GM23248 (cell line): ENCODE data around the gene RAB24. TPM values are rescaled to one million over a fixed set of nuclear protein-coding genes. Genes with fewer than 3 reads are reported as not detected.

Experiments used
- DNase-seq: peaks from one replicate; pipeline ENCODE4 v3.0.0-alpha.2; 2015
- H2AFZ ChIP-seq: fragments of 200-600 bp; sonication (generic); 2 replicates; pipeline ENCODE4 v1.6.1; 2016; ENCODE audit warnings: antibody characterized with exemption
- H3F3A ChIP-seq: fragments of 200-600 bp; sonication (generic); 2 replicates; pipeline ENCODE4 v1.6.1; 2016; ENCODE audit warnings: mild to moderate bottlenecking, antibody characterized with exemption, mixed run types; ENCODE audit not compliant: insufficient read depth
- H3K27ac ChIP-seq: fragments of 200-600 bp; sonication (generic); 2 replicates; pipeline ENCODE4 v1.5.1; 2016; ENCODE audit warnings: mild to moderate bottlenecking
- H3K27me3 ChIP-seq: fragments of 200-600 bp; sonication (generic); replicated peaks from 2 replicates; pipeline ENCODE4 v1.6.1; 2016; ENCODE audit warnings: mild to moderate bottlenecking; ENCODE audit not compliant: insufficient read depth
- H3K36me3 ChIP-seq: fragments of 200-600 bp; sonication (generic); 2 replicates; pipeline ENCODE4 v1.6.1; 2016; ENCODE audit warnings: low read depth, mild to moderate bottlenecking
- H3K4me1 ChIP-seq: fragments of 200-600 bp; sonication (generic); 2 replicates; pipeline ENCODE4 v1.6.1; 2016; ENCODE audit warnings: mild to moderate bottlenecking; ENCODE audit not compliant: insufficient read depth
- H3K4me2 ChIP-seq: fragments of 200-600 bp; sonication (generic); one replicate; pipeline ENCODE4 v1.6.1; 2016; ENCODE audit warnings: mild to moderate bottlenecking; ENCODE audit not compliant: unreplicated experiment
- H3K4me3 ChIP-seq: fragments of 200-600 bp; sonication (generic); 2 replicates; pipeline ENCODE4 v1.5.1; 2016; ENCODE audit warnings: mild to moderate bottlenecking
- H3K79me2 ChIP-seq: fragments of 200-600 bp; sonication (generic); 2 replicates; pipeline ENCODE4 v1.6.1; 2016; ENCODE audit warnings: mild to moderate bottlenecking; ENCODE audit not compliant: insufficient read depth
- H3K9ac ChIP-seq: fragments of 200-600 bp; sonication (generic); 2 replicates; pipeline ENCODE4 v1.6.1; 2016; ENCODE audit warnings: mild to moderate bottlenecking
- H3K9me2 ChIP-seq: fragments of 200-600 bp; sonication (generic); 2 replicates; pipeline ENCODE4 v1.6.1; 2016; ENCODE audit warnings: mixed run types, mild to moderate bottlenecking, moderate library complexity; ENCODE audit not compliant: insufficient read depth
- H3K9me3 ChIP-seq: fragments of 200-600 bp; sonication (generic); one replicate; pipeline ENCODE4 v1.6.1; 2017; ENCODE audit warnings: low read depth
- H4K20me1 ChIP-seq: fragments of 200-600 bp; sonication (generic); 2 replicates; pipeline ENCODE4 v1.6.0; 2016; ENCODE audit not compliant: insufficient read depth
- EZH2 ChIP-seq: fragments of 200-600 bp; sonication (generic); IDR thresholded peaks from 2 replicates; pipeline ENCODE4 v1.6.1; 2018; ENCODE audit warnings: antibody characterized with exemption, mild to moderate bottlenecking; ENCODE audit not compliant: insufficient read depth, poor library complexity, severe bottlenecking
- EZH2phosphoT487 ChIP-seq: fragments of 200-600 bp; sonication (generic); IDR thresholded peaks from 2 replicates; pipeline ENCODE4 v1.6.1; 2018; ENCODE audit warnings: antibody characterized with exemption, moderate library complexity, mild to moderate bottlenecking, low read depth; ENCODE audit not compliant: insufficient read depth
- WGBS, 2 experiments: methylation state at CpG; one replicate each; pipeline ENCODE4 v1.1.6; 2015 to 2017; ENCODE audit warnings: low lambda C conversion rate in 2 of 2, low coverage in 1 of 2; ENCODE audit errors: missing lambda C conversion rate in 2 of 2; 5-methylcytosine and 5-hydroxymethylcytosine counted together
- in situ Hi-C: fragments of 300-500 bp; cut with MboI; formaldehyde crosslinking; loops from 2 replicates; pipeline ENCODE4 v1.15.0; 2020
- polyA plus RNA-seq: library from polyadenylated mRNA; unstranded; fragments of >200 nt; fragmentation: Nextera tagmentation; extraction: Ambion mirVana; gene quantifications from 2 replicates; pipeline ENCODE4 v1.2.1, GENCODE V29; 2016
- total RNA-seq: library from RNA; depleted of rRNA; stranded (reverse); fragments of >200 nt; shearing (Covaris generic); gene quantifications from 2 replicates; pipeline ENCODE4 v1.2.3, GENCODE V29; 2014

Gene RAB24
- total and polyA plus RNA-seq, 2 experiments from 2014 or later, result 28.9 to 31.5 TPM

DNA sequence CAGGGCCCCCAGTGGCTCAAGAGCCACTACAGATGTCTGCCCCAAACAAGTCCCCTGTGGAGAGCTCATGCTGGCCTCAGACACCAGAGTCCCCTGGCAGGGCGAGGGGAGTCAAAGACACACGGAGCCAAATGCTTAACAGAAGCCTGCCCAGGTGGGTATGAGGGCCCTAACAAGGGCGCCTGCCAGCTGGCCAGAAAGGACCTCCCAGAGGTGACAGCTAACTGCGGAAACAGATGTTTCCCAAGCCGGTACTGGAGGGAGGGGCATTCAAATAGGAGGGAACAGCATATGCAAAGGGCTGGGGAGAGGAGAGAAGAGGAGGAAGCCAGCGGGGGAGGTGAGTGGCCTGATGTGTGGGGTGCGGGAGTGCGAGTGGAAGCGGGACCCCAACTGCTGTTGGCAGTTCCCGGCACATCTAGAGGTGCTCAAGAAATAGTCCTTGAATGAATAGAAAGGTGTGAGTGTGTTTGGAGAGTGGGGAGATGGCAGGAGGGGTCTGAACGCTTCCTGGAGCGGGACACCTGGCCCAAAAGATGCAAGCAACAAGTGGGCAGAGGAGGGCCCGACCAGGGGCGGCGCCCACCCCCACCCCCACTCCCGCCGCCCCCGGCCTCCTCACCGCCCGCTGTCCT is 7.4 kb upstream of the RAB24 start:
- H3K9me2 ChIP-seq, result no peaks in the 10 kb centered on the region
- peaks cover 35% of the 10 kb centered on the region for H3K79me2 ChIP-seq
- peaks cover 3% of the 10 kb centered on the region; the same call in 1 of the 2 replicates for H3K4me1 ChIP-seq
- DNase-seq, result peak; percentile 16
- no peak overlapping the region for H3K27ac ChIP-seq
- no peak overlapping the region for H2AFZ ChIP-seq
- WGBS, 2 experiments, result 41 to 50% methylated on average over 11 to 16 of the region's 20 CpGs
- peak overlapping the region; percentile 79 for H3K9ac ChIP-seq
- H3K9me3 ChIP-seq, result no peaks in the 10 kb centered on the region
- in situ Hi-C loops, result no loop called here
- H3F3A ChIP-seq, result peaks cover under 1% of the 10 kb centered on the region; the same call in 1 of the 2 replicates
- TF ChIP-seq EZH2phosphoT487, result no peak
- TF ChIP-seq EZH2, result no peak
- H3K4me2 ChIP-seq, result peak overlapping the region; percentile 98
- H4K20me1 ChIP-seq, result no peaks in the 10 kb centered on the region
- H3K4me3 ChIP-seq, result peak overlapping the region; percentile 79
- H3K36me3 ChIP-seq, result no peaks in the 10 kb centered on the region; the same call in 1 of the 2 replicates
- H3K27me3 ChIP-seq, result no peaks in the 10 kb centered on the region

DNA sequence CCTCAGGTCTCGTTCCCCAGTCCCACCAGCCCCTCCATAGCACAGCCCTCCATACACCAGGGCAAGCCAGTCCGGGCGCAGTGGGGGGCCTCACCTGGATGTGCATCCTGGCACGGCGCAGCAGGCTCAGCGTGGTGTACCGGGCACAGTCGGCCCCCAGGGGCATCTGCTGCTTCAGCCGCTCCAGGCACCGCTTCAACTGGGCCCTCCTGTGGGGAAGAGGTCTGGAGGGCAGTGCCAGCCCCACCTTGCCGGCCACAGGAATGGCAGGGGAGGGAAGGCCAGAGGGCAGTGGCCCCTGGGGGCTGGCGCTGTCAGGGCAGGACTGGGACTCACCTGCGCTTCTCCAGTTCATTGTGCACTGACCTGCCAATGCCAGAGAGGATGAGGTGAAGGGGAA is 6.8 kb upstream of the RAB24 start:
- Histone ChIP-seq H3K27ac (no peak overlapping the region), H3K4me2 (peak overlapping the region; percentile 65), H3K9me2 (no peaks in the 10 kb centered on the region), H3K9ac (no peak overlapping the region), H3K4me3 (peak overlapping the region; percentile 79), H3K36me3 (no peaks in the 10 kb centered on the region; the same call in 1 of the 2 replicates), H3F3A (peaks cover 4% of the 10 kb centered on the region), H3K9me3 (no peaks in the 10 kb centered on the region), H3K79me2 (peaks cover 41% of the 10 kb centered on the region), H2AFZ (no peak overlapping the region), H3K4me1 (peaks cover 8% of the 10 kb centered on the region; the same call in 1 of the 2 replicates), H3K27me3 (no peaks in the 10 kb centered on the region), H4K20me1 (no peaks in the 10 kb centered on the region)
- TF ChIP-seq EZH2, result no peak
- no peak for TF ChIP-seq EZH2phosphoT487
- 87% methylated on average over 10 to 12 of the region's 13 CpGs for WGBS, 2 experiments
- DNase-seq, result no peak
- in situ Hi-C loops, result no loop called here

DNA sequence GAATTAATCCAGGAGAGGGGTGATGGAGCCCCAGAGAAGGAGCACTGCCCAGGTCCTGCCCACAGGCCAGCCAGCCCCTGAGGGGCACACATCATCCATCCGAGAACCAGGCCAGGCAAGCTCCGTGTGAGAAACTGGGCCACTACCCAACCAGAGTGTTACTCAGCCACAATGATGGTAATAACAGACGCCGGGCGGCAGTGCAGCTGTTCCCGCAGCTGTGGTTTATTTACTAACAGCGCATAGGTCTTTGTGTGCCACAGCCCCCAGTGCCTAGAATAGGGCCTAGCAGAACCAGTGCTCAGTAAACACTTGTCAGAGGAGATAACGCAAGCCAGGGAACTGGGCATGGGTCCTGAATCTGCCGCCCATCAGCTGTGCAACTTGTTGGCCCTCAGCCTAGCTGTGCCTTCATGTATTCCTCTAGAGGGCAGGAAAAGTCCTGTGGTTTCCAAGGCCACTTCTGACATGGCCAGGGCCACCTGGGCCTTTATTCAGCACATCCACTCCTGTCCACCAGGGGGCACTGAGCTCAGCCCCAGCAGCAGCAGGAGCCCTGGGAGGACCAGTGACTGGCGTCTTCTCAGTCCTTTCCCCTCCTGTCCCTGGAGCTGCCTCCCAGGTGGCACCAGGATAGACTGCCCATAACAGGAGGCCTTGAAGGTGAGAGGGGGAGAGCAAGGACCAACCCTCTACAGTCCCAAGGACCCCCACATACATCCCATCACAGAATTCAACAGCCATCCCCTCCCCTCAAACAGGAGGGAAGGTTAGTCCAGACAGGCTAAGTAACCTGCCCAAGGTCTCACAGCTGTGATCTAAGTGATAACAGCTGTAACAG is 6.1 kb upstream of the RAB24 start:
- DNase-seq, result peak; percentile 72
- Histone ChIP-seq H3K4me1 (peaks cover 15% of the 10 kb centered on the region), H3K4me2 (no peak overlapping the region), H3K79me2 (peaks cover 48% of the 10 kb centered on the region), H3K9me2 (no peaks in the 10 kb centered on the region), H3K9me3 (no peaks in the 10 kb centered on the region), H2AFZ (no peak overlapping the region), H3K9ac (no peak overlapping the region), H3K27me3 (no peaks in the 10 kb centered on the region), H3K36me3 (no peaks in the 10 kb centered on the region; the same call in 1 of the 2 replicates), H3F3A (peaks cover 6% of the 10 kb centered on the region), H3K4me3 (no peak overlapping the region), H4K20me1 (no peaks in the 10 kb centered on the region), H3K27ac (no peak overlapping the region)
- 46 to 55% methylated on average over 10 of the region's 10 CpGs for WGBS, 2 experiments
- in situ Hi-C loops, result no loop called here
- no peak for TF ChIP-seq EZH2
- no peak for TF ChIP-seq EZH2phosphoT487

DNA sequence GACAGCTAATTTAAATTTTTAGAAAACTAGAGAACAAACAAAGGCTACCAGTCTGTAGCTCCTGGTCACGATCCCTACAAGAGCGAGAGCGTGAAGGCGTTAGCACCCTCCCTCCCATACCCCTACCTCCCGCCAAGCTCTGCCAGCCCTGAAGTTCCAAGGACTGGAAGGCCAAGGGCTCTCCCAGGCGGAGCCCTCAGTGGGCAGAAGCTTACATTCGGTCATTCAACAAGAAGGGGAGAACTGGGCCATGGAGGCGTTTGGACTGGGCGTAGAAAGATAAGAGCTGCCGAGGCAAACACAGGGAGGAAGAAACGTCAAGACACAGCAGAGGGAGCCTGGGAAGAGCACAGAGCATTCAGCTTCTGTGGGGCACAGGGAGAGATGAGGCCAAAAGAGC is 5.2 kb upstream of the RAB24 start:
- H3K9me2 ChIP-seq, result no peaks in the 10 kb centered on the region
- no peaks in the 10 kb centered on the region for H4K20me1 ChIP-seq
- 83 to 87% methylated on average over 10 to 11 of the region's 11 CpGs for WGBS, 2 experiments
- H3K4me2 ChIP-seq, result no peak overlapping the region
- peaks cover 15% of the 10 kb centered on the region for H3K4me1 ChIP-seq
- no peak overlapping the region for H3K27ac ChIP-seq
- H3K79me2 ChIP-seq, result peaks cover 56% of the 10 kb centered on the region
- TF ChIP-seq EZH2phosphoT487 (no peak), EZH2 (no peak)
- peaks cover 6% of the 10 kb centered on the region for H3F3A ChIP-seq
- H2AFZ ChIP-seq, result no peak overlapping the region
- no peaks in the 10 kb centered on the region for H3K27me3 ChIP-seq
- DNase-seq, result no peak
- H3K9me3 ChIP-seq, result no peaks in the 10 kb centered on the region
- H3K9ac ChIP-seq, result no peak overlapping the region
- H3K36me3 ChIP-seq, result no peaks in the 10 kb centered on the region; the same call in 1 of the 2 replicates
- H3K4me3 ChIP-seq, result no peak overlapping the region
- in situ Hi-C loops, result no loop called here
